Measurements from ENCODE around the gene SLC22A23. TPM values are rescaled to one million over a fixed set of nuclear protein-coding genes. Genes with fewer than 3 reads are reported as not detected.
A peak's percentile ranks its signal among the peaks of the same experiment; 100 is the strongest.

Gene SLC22A23
- total and polyA plus RNA-seq, 2 donors = 7.0 to 16.4 TPM

DNA sequence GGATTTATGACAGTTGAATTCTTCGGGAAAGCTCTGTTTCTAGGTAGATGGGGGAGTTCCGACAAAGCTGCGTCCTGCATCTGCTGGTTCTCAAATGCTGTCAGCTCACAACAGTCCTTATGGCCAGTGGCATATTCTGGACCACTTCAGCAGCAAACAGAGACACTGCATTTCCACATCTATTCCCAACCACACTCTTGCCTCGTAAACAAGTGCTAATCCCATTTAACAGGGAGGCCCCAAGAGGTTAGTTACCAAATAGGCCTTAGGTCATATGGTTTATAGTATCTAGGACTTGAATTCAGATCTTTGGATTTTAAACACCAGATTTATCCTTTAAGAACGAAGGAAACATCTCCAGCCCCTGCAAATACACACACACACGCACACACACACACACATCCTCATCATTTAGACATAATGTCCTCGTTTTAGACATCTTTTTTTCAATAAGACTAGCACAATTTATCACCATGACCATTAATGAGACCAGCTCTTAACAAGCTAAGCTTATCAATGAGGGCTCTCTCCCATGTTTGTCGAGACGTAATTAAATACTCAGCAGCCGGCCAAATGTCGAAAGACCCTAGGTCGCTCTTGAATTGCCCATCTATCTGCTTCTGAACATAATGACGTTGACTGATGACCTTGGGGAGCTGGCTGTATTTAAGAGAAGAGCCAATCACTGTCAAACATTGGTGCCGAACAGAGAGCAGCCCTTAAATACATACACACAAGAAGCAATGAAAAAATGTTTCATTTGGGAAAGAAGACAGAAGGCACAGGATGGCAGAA lies 113.6 kb downstream of the SLC22A23 start:
- 99% methylated on average over 14 of the region's 14 CpGs for WGBS
- no peak for DNase-seq (ENCODE audit: low read depth in 6 of 9, low spot score in 9 of 9)

DNA sequence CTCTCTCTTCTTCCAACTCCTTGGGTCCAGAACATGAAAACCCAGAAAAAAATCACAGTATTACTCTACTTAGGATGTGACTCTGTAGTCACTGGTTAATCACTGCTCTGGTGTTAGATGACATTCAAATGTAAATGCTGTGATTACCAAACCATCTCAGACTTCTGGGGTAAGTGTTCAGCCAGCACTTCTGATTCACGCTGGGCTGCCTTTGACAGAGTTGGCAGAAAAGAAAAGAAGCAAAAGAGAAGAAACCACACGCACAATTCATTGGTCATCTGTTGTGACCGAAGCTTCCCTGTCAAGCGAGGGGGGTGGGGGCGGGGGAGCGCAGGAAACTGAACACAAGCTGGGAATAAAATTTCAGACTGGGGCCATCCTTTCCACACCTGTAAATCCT lies 115.4 kb downstream of the SLC22A23 start:
- H3K4me1 ChIP-seq (ENCODE audit: control insufficient read depth in 2 of 2, insufficient read depth in 2 of 2, low read length in 2 of 2) = peaks cover 29 to 50% of the 10 kb centered on the region in 2 donors
- H3K27ac ChIP-seq (ENCODE audit: low read depth in 1 of 2, low read length in 1 of 2) = peak overlapping the region in 1 of 2 donors; percentile 22
- WGBS = 95% methylated on average over 6 of the region's 6 CpGs

More for the DNA sequence above, 113.6 kb downstream of the SLC22A23 start:
- no peak overlapping the region for H3K27ac ChIP-seq (ENCODE audit: low read depth in 1 of 2, low read length in 1 of 2)
- H3K27me3 ChIP-seq (ENCODE audit: control insufficient read depth in 2 of 2, insufficient read depth in 1 of 2, low read length in 1 of 2) = no peaks in the 10 kb centered on the region
- H3K9me3 ChIP-seq (ENCODE audit: control insufficient read depth in 2 of 2, insufficient read depth in 1 of 2, low read length in 1 of 2) = no peaks in the 10 kb centered on the region
- no peaks in the 10 kb centered on the region for H3K36me3 ChIP-seq (ENCODE audit: control insufficient read depth in 2 of 2, insufficient read depth in 2 of 2, low read length in 1 of 2)
- H3K4me3 ChIP-seq (ENCODE audit: low read length in 2 of 2) = no peak overlapping the region
- peaks cover 22 to 43% of the 10 kb centered on the region in 2 donors for H3K4me1 ChIP-seq (ENCODE audit: control insufficient read depth in 2 of 2, insufficient read depth in 2 of 2, low read length in 2 of 2)

GRCh38 chr6:3340894-3341293 lies 116.0 kb downstream of the SLC22A23 start:
- DNase-seq (ENCODE audit: low read depth in 6 of 9, low spot score in 9 of 9) = no peak
- Histone ChIP-seq H3K27me3 (ENCODE audit: control insufficient read depth in 2 of 2, insufficient read depth in 1 of 2, low read length in 1 of 2) (no peaks in the 10 kb centered on the region), H3K36me3 (ENCODE audit: control insufficient read depth in 2 of 2, insufficient read depth in 2 of 2, low read length in 1 of 2) (no peaks in the 10 kb centered on the region), H3K4me1 (ENCODE audit: control insufficient read depth in 2 of 2, insufficient read depth in 2 of 2, low read length in 2 of 2) (peaks cover 33 to 53% of the 10 kb centered on the region in 2 donors), H3K27ac (ENCODE audit: low read depth in 1 of 2, low read length in 1 of 2) (peak overlapping the region; percentile 39 to 50), H3K9me3 (ENCODE audit: control insufficient read depth in 2 of 2, insufficient read depth in 1 of 2, low read length in 1 of 2) (no peaks in the 10 kb centered on the region), H3K4me3 (ENCODE audit: low read length in 2 of 2) (no peak overlapping the region)
- WGBS = 95% methylated on average over 4 of the region's 4 CpGs

More for the DNA sequence above, 115.4 kb downstream of the SLC22A23 start:
- no peaks in the 10 kb centered on the region for H3K36me3 ChIP-seq (ENCODE audit: control insufficient read depth in 2 of 2, insufficient read depth in 2 of 2, low read length in 1 of 2)
- H3K9me3 ChIP-seq (ENCODE audit: control insufficient read depth in 2 of 2, insufficient read depth in 1 of 2, low read length in 1 of 2) = no peaks in the 10 kb centered on the region
- DNase-seq (ENCODE audit: low read depth in 6 of 9, low spot score in 9 of 9) = no peak
- no peak overlapping the region for H3K4me3 ChIP-seq (ENCODE audit: low read length in 2 of 2)
- no peaks in the 10 kb centered on the region for H3K27me3 ChIP-seq (ENCODE audit: control insufficient read depth in 2 of 2, insufficient read depth in 1 of 2, low read length in 1 of 2)

DNA sequence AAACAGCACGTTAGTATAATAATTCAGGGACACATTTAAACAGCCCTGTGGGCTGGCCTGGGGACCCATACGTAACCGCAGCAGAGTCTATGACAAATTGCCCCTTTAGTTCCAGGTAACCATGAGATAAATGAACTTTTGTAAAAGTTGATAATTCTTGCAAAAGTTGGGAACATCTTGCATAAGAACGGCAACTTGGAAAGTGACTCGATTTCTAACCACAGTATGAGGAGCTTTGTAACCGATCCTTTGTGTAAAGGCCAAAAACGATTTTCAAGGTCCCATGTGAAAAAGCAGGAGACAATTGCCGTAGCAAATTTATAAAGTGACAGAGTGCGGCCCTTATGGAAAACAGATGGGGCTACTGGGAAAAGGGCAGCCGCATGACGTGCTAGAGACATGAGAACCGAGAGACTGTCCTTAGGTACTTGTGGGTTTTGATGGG lies 116.5 kb downstream of the SLC22A23 start:
- 88% methylated on average over 12 of the region's 12 CpGs for WGBS
- peak overlapping the region; percentile 9 to 49 for H3K27ac ChIP-seq (ENCODE audit: low read depth in 1 of 2, low read length in 1 of 2)
- H3K4me3 ChIP-seq (ENCODE audit: low read length in 2 of 2) = no peak overlapping the region
- H3K36me3 ChIP-seq (ENCODE audit: control insufficient read depth in 2 of 2, insufficient read depth in 2 of 2, low read length in 1 of 2) = no peaks in the 10 kb centered on the region
- H3K27me3 ChIP-seq (ENCODE audit: control insufficient read depth in 2 of 2, insufficient read depth in 1 of 2, low read length in 1 of 2) = no peaks in the 10 kb centered on the region
- H3K9me3 ChIP-seq (ENCODE audit: control insufficient read depth in 2 of 2, insufficient read depth in 1 of 2, low read length in 1 of 2) = no peaks in the 10 kb centered on the region
- H3K4me1 ChIP-seq (ENCODE audit: control insufficient read depth in 2 of 2, insufficient read depth in 2 of 2, low read length in 2 of 2) = peaks cover 33 to 52% of the 10 kb centered on the region in 2 donors
- no peak for DNase-seq (ENCODE audit: low read depth in 6 of 9, low spot score in 9 of 9)

GRCh38 chr6:3339811-3340210 lies 117.0 kb downstream of the SLC22A23 start:
- no peak for DNase-seq (ENCODE audit: low read depth in 6 of 9, low spot score in 9 of 9)
- Histone ChIP-seq H3K36me3 (ENCODE audit: control insufficient read depth in 2 of 2, insufficient read depth in 2 of 2, low read length in 1 of 2) (no peaks in the 10 kb centered on the region), H3K27me3 (ENCODE audit: control insufficient read depth in 2 of 2, insufficient read depth in 1 of 2, low read length in 1 of 2) (no peaks in the 10 kb centered on the region), H3K9me3 (ENCODE audit: control insufficient read depth in 2 of 2, insufficient read depth in 1 of 2, low read length in 1 of 2) (no peaks in the 10 kb centered on the region), H3K4me3 (ENCODE audit: low read length in 2 of 2) (no peak overlapping the region), H3K4me1 (ENCODE audit: control insufficient read depth in 2 of 2, insufficient read depth in 2 of 2, low read length in 2 of 2) (peaks cover 33 to 58% of the 10 kb centered on the region in 2 donors), H3K27ac (ENCODE audit: low read depth in 1 of 2, low read length in 1 of 2) (peak overlapping the region; percentile 34 to 49)
- WGBS = 86% methylated on average over 5 of the region's 5 CpGs

DNA sequence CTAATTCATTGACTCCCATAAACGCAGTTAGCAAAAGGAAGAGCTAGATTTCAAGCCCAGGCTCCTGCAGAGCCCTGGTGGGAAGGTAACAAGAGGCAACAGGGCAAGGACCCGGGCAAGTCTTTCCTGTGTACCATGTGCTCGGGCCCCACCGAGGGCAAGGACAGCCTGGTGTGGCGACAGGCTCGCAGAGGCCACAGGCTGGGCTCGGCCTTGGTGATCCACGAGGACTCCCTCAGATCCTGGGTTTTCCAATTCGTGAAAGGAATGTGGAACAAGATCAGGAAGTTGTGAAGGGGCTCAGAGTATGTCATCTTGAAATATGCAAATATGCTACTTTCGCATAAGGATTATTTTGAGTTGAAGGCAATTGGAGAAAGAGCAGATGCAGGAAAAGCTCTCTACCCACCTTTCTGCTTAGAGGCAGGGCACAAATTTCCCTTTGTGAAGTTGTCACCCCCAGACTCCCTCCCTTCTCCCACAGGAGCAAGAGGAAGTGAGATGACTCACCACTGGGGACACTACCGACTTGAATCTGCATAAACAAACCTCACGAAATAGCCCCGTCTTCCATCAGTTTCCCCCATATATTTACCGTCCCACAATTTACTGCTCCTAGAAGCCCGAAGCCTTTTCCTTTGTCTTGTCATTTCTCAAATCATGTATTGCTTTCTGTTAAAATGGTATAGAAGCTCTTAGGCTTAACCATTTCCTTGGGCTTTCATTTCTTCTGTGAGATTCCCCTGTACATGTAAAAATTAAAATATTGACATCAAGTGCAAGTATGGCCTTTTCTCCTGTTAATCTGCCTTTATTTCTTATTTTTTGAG lies 119.1 kb downstream of the SLC22A23 start:
- H3K4me1 ChIP-seq (ENCODE audit: control insufficient read depth in 2 of 2, insufficient read depth in 2 of 2, low read length in 2 of 2) = peaks cover 42 to 76% of the 10 kb centered on the region in 2 donors
- no peak overlapping the region for H3K4me3 ChIP-seq (ENCODE audit: low read length in 2 of 2)
- DNase-seq (ENCODE audit: low read depth in 6 of 9, low spot score in 9 of 9) = no peak
- H3K27me3 ChIP-seq (ENCODE audit: control insufficient read depth in 2 of 2, insufficient read depth in 1 of 2, low read length in 1 of 2) = no peaks in the 10 kb centered on the region
- no peaks in the 10 kb centered on the region for H3K9me3 ChIP-seq (ENCODE audit: control insufficient read depth in 2 of 2, insufficient read depth in 1 of 2, low read length in 1 of 2)
- H3K27ac ChIP-seq (ENCODE audit: low read depth in 1 of 2, low read length in 1 of 2) = peak overlapping the region in 1 of 2 donors; percentile 72
- no peaks in the 10 kb centered on the region for H3K36me3 ChIP-seq (ENCODE audit: control insufficient read depth in 2 of 2, insufficient read depth in 2 of 2, low read length in 1 of 2)
- WGBS = 84% methylated on average over 15 of the region's 15 CpGs

GRCh38 chr6:3336859-3337515 lies 119.9 kb downstream of the SLC22A23 start:
- DNase-seq (ENCODE audit: low read depth in 6 of 9, low spot score in 9 of 9) = no peak
- Histone ChIP-seq H3K9me3 (ENCODE audit: control insufficient read depth in 2 of 2, insufficient read depth in 1 of 2, low read length in 1 of 2) (no peaks in the 10 kb centered on the region), H3K27ac (ENCODE audit: low read depth in 1 of 2, low read length in 1 of 2) (no peak overlapping the region), H3K4me1 (ENCODE audit: control insufficient read depth in 2 of 2, insufficient read depth in 2 of 2, low read length in 2 of 2) (peaks cover 42 to 70% of the 10 kb centered on the region in 2 donors), H3K36me3 (ENCODE audit: control insufficient read depth in 2 of 2, insufficient read depth in 2 of 2, low read length in 1 of 2) (no peaks in the 10 kb centered on the region), H3K4me3 (ENCODE audit: low read length in 2 of 2) (no peak overlapping the region), H3K27me3 (ENCODE audit: control insufficient read depth in 2 of 2, insufficient read depth in 1 of 2, low read length in 1 of 2) (no peaks in the 10 kb centered on the region)
- 93% methylated on average over 5 of the region's 5 CpGs for WGBS

GRCh38 chr6:3336066-3336786 lies 120.6 kb downstream of the SLC22A23 start:
- no peaks in the 10 kb centered on the region for H3K36me3 ChIP-seq (ENCODE audit: control insufficient read depth in 2 of 2, insufficient read depth in 2 of 2, low read length in 1 of 2)
- no peak overlapping the region for H3K27ac ChIP-seq (ENCODE audit: low read depth in 1 of 2, low read length in 1 of 2)
- WGBS = 59% methylated on average over 11 of the region's 11 CpGs
- no peaks in the 10 kb centered on the region for H3K27me3 ChIP-seq (ENCODE audit: control insufficient read depth in 2 of 2, insufficient read depth in 1 of 2, low read length in 1 of 2)
- peak in 1 of 9 donors; percentile 43 for DNase-seq (ENCODE audit: low read depth in 6 of 9, low spot score in 9 of 9)
- peaks cover 42 to 70% of the 10 kb centered on the region in 2 donors for H3K4me1 ChIP-seq (ENCODE audit: control insufficient read depth in 2 of 2, insufficient read depth in 2 of 2, low read length in 2 of 2)
- no peaks in the 10 kb centered on the region for H3K9me3 ChIP-seq (ENCODE audit: control insufficient read depth in 2 of 2, insufficient read depth in 1 of 2, low read length in 1 of 2)
- no peak overlapping the region for H3K4me3 ChIP-seq (ENCODE audit: low read length in 2 of 2)

Measured in thymus (tissue), 11 donors.